HG02884 (cell line): ENCODE data around the gene MAGIX.
"Not testable (repeated sequence)": the region's sequence is repeated elsewhere in the genome, so short reads cannot be mapped to it uniquely, and the experiment has no call there.

ENCODE experiments used
- ATAC-seq: cut with Tn5 transposase; IDR thresholded peaks from one replicate; pipeline ENCODE4 v1.9.1; 2021; ENCODE audit warnings: mild to moderate bottlenecking, moderate library complexity; ENCODE audit not compliant: unreplicated experiment

The MAGIX gene

GRCh38 chrX:49162620-49163019, at the start of gene MAGIX:
Gene MAGIX (plus strand): TSS chrX:49162758. CDS start chrX:49162890, 132 bp downstream.
- no peak for ATAC-seq

DNA sequence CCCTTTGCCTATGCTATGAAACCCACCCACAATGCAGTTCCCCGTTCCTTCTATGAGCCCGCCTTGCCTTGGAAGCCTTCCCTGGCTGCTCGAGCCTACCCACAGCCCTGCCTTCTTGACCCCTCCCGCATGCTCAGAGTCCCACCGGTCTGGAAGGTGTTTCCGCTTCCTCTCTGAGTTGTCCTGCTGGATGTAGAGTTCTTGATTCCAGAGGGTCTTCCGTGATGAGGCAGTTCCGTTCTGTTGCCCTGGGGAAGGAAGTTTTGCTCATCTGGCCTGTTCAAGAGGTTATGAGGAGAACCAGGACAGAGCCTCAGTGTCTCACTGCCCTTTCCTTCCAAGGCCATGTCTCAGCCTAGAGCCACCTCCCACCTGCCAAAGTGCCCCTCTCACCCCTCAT, 46.5 kb upstream of the MAGIX start:
- ATAC-seq, result no peak

GRCh38 chrX:49116716-49117115, 45.8 kb upstream of the MAGIX start:
- ATAC-seq, result no peak

GRCh38 chrX:49117581-49117980, 45.0 kb upstream of the MAGIX start:
- ATAC-seq, result no peak

DNA sequence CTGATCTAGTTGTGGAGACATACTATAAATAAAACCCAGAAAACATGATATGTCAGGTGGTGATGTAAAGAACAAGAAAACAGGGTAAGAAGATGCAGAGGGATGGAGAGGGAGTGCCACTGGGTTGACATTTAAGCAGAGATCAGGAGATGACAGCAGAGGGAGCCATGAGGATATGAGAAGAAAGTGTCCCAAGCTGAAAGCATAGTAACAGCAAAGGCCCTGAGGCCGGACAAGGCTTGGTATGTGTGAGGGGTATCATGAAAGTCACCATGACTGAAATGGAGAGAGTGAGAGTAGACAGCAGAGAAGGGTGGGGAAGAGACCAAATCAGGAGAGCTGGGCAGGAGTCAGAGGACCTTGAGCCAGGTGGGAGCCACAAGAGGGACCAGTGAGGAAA, 42.5 kb upstream of the MAGIX start:
- no peak for ATAC-seq

DNA sequence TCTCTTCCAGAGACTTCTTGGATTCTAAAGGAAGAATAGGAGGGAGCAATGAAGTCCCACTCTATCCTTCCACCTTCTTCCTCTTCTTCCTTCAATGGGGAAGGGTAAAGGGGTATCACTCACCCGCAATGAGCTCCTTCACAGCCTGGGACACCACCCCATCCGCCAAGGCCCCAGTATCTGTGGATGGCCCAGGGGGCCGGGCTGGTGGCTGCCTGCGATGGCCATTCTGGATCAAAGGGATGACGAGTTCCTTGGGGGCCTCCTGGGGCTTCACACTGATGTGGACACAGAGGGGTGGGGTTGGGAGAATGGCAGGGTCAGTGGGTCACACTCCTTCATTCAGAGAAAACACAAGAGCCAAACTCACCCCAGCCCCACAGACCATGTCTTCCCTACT, 40.1 kb upstream of the MAGIX start:
- no peak for ATAC-seq

- ATAC-seq, result not testable (repeated sequence)
Observed at GRCh38 chrX:49127742-49128258, 34.8 kb upstream of the MAGIX start.

DNA sequence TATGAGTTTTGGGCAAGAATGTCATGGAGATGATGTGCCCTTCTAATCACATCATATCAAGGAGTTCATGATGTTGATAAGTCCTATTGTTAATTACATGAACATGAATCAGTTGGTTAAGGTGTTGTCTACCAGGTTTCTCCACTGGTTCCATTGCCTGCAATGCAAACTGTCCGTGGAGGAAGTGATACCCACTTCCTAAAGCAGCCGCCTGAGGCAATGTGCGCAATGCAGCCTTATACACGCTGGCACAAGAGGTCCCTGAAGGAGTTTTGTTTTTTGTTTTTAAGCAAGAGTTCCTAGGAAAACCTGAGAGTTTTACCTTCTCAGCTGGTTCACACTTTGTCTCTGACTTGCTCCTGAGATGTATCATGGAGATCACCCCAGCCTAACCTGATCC, 33.1 kb upstream of the MAGIX start:
- no peak for ATAC-seq

- ATAC-seq, result not testable (repeated sequence)
Observed at GRCh38 chrX:49132275-49132674, 30.3 kb upstream of the MAGIX start.

GRCh38 chrX:49133759-49134158, 28.8 kb upstream of the MAGIX start:
- ATAC-seq, result no peak

DNA sequence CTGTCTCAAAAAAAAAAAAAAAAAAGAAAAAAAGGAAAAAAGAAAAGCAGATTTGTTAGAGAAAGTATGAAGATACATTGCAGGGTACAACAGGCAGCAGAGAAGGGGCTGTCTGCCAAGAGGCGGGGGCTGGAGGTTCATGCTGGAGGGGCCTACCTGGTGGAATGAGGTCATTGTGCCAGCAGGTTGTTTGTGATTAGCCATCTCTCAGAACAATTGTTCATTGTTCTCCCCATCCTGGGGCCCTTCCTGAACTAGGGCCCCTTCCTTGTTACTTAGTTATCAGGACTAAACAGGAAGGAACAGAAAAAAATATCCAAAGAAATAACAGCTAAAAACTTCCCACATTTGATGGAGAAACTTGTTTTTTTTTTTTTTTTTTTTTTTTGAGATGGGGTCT, 25.1 kb upstream of the MAGIX start:
- ATAC-seq, result no peak

DNA sequence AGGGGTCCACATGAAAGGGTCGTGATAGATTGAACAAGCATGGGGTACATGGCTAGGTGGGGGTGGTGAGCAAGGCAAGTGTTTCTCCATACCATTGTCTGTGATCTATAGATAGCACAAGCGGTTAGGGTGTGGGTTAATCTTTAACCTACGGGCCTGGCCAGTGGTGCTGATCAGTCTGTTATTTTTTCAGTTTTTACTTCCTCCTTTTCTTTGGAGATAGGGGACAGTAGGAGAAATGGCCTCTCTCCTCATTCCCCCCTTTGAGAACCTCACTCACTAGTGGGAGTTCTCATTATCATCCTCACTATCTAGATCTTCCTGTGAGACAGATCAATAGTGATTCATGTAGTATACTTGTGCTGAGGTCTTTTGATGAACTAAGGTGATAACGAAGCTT, 22.8 kb upstream of the MAGIX start:
- ATAC-seq, result no peak

GRCh38 chrX:49142264-49142663, 20.3 kb upstream of the MAGIX start:
- not testable (repeated sequence) for ATAC-seq

GRCh38 chrX:49143154-49143553, 19.4 kb upstream of the MAGIX start:
- ATAC-seq, result not testable (repeated sequence)

GRCh38 chrX:49147282-49147681, 15.3 kb upstream of the MAGIX start:
- ATAC-seq, result no peak

GRCh38 chrX:49147936-49148335, 14.6 kb upstream of the MAGIX start:
- no peak for ATAC-seq

- ATAC-seq, result not testable (repeated sequence)
Observed at GRCh38 chrX:49148390-49149100, 14.0 kb upstream of the MAGIX start.

DNA sequence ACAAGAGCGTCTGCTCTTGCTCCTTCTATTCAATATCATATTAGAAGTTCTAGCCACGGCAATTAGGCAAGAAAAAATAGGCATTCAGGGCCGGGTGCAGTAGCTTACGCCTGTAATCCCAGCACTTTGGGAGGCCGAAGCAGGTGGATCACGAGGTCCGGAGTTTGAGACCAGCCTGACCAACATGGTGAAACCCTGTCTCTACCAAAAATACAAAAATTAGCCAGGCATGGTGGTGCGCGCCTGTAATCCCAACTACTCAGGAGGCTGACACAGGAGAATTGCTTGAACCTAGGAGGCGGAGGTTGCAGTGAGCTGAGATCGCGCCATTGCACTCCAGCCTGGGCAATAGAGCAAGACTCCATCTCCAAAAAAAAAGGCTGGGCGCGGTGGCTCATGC, 13.3 kb upstream of the MAGIX start:
- ATAC-seq, result not testable (repeated sequence)

DNA sequence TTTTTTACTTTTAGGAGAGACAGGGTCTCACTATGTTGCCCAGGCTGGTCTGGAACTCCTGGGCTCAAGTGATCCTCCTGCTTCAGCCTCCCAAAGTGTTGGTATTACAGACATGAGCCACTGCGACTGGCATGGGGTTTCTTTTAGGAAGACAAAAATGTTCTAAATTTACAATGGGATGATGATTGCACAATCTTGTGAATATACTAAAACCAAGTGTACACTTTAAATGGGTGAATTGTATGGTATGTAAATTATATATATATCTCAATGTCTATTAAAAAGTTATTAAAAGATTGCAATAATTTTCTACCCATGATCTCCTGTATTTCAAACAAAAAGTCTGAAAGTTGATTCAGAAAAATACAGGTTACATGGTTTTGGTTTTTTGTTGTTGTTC, 9.1 kb upstream of the MAGIX start:
- ATAC-seq, result no peak

DNA sequence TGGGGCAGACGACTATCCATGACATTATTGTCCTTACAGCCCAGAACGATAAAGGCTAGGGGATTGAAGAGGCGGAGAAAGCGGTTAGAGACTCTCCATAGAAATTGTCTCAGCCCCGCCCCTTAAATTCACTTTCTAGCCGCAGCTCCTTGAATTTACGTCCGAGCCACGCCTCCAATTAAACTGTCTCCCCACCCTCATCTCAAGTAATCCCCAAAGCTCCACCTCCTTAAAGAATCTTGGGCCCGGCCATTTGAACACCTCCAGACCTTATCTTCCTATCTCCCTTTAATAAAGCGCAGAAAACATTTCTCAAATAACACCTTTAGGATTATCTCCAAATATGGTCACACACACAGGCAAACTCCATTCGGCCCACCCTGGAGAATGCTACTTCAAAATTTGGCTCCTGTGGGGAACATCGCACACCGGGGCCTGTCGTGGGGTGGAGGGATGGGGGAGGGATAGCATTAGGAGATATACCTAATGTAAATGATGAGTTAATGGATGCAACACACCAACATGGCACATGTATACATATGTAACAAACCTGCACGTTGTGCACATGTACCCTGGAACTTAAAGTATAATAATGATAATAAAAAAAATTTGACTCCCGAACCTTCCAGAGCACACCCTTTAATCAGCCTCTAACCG, 7.2 kb upstream of the MAGIX start:
- peak; percentile 26 for ATAC-seq

GRCh38 chrX:49155900-49156837, 6.4 kb upstream of the MAGIX start:
- peak; percentile 85 for ATAC-seq
